KMS-11 (cell line): Measurements from ENCODE around the gene PLOD3.

Source experiments
- H2AFZ ChIP-seq: fragments of 200-600 bp; sonication (generic); 2 replicates; pipeline ENCODE4 v1.6.1; 2016; ENCODE audit warnings: antibody characterized with exemption, mixed run types, low read depth
- H3K27ac ChIP-seq: fragments of 200-600 bp; sonication (generic); 2 replicates; pipeline ENCODE4 v1.6.1; 2016; ENCODE audit warnings: mild to moderate bottlenecking, mixed run types
- H3K27me3 ChIP-seq: fragments of 200-600 bp; sonication (generic); 2 replicates; pipeline ENCODE4 v1.6.1; 2017; ENCODE audit warnings: mild to moderate bottlenecking, low read depth, mixed run types, moderate library complexity; ENCODE audit not compliant: insufficient read depth
- H3K36me3 ChIP-seq: fragments of 200-600 bp; sonication (generic); 2 replicates; pipeline ENCODE4 v1.6.1; 2017; ENCODE audit warnings: mild to moderate bottlenecking, mixed run types; ENCODE audit not compliant: insufficient read depth
- H3K4me1 ChIP-seq: fragments of 200-600 bp; sonication (generic); 2 replicates; pipeline ENCODE4 v1.6.1; 2016; ENCODE audit warnings: mild to moderate bottlenecking, low read depth, mixed run types; ENCODE audit not compliant: poor library complexity, severe bottlenecking
- H3K4me2 ChIP-seq: fragments of 200-600 bp; sonication (generic); 2 replicates; pipeline ENCODE4 v1.7.0; 2016; ENCODE audit warnings: mild to moderate bottlenecking, mixed run types
- H3K4me3 ChIP-seq: fragments of 200-600 bp; sonication (generic); IDR thresholded peaks from 2 replicates; pipeline ENCODE4 v1.6.1; 2017; ENCODE audit warnings: low read depth, low read length, mixed read lengths; ENCODE audit not compliant: insufficient read depth
- H3K79me2 ChIP-seq: fragments of 200-600 bp; sonication (generic); 2 replicates; pipeline ENCODE4 v1.6.1; 2016; ENCODE audit warnings: low read depth, mixed run types; ENCODE audit not compliant: insufficient read depth
- H3K9ac ChIP-seq: fragments of 200-600 bp; sonication (generic); 2 replicates; pipeline ENCODE4 v1.6.1; 2016; ENCODE audit warnings: mild to moderate bottlenecking, mixed run types
- H4K20me1 ChIP-seq: fragments of 200-600 bp; sonication (generic); 2 replicates; pipeline ENCODE4 v1.6.1; 2016; ENCODE audit warnings: mild to moderate bottlenecking, mixed run types; ENCODE audit not compliant: insufficient read depth
- TF ChIP-seq, protein P1 (sequence below): fragments of 200-600 bp; sonication (generic); conservative IDR thresholded peaks from 2 replicates; pipeline ENCODE4 v1.6.1; 2017; ENCODE audit warnings: low read depth, mild to moderate bottlenecking, antibody characterized with exemption, low read length, moderate library complexity, mixed read lengths

The PLOD3 gene

GRCh38 chr7:101156277-101156676 is 61.1 kb downstream of the PLOD3 start:
- TF ChIP-seq, protein P1, sequence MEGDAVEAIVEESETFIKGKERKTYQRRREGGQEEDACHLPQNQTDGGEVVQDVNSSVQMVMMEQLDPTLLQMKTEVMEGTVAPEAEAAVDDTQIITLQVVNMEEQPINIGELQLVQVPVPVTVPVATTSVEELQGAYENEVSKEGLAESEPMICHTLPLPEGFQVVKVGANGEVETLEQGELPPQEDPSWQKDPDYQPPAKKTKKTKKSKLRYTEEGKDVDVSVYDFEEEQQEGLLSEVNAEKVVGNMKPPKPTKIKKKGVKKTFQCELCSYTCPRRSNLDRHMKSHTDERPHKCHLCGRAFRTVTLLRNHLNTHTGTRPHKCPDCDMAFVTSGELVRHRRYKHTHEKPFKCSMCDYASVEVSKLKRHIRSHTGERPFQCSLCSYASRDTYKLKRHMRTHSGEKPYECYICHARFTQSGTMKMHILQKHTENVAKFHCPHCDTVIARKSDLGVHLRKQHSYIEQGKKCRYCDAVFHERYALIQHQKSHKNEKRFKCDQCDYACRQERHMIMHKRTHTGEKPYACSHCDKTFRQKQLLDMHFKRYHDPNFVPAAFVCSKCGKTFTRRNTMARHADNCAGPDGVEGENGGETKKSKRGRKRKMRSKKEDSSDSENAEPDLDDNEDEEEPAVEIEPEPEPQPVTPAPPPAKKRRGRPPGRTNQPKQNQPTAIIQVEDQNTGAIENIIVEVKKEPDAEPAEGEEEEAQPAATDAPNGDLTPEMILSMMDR = no peak
- no peaks in the 10 kb centered on the region for H3K36me3 ChIP-seq

More at GRCh38 chr7:101156277-101156676, 61.1 kb downstream of the PLOD3 start:
- Histone ChIP-seq H3K4me2 (no peak overlapping the region), H3K79me2 (no peaks in the 10 kb centered on the region), H3K9ac (no peak overlapping the region), H3K27me3 (peaks cover 23% of the 10 kb centered on the region), H2AFZ (no peak overlapping the region), H3K4me1 (no peaks in the 10 kb centered on the region), H3K27ac (no peak overlapping the region), H4K20me1 (no peaks in the 10 kb centered on the region), H3K4me3 (no peak overlapping the region)
